Adrenal gland (tissue), 12 donors: ENCODE data around the gene SSTR4. TPM values are rescaled to one million over a fixed set of nuclear protein-coding genes. Genes with fewer than 3 reads are reported as not detected.

Source experiments
- DNase-seq, 7 donors: peaks; one replicate each; pipeline ENCODE4 v3.0.0-alpha.2; 2019 to 2020
- H3K27ac ChIP-seq, 5 donors: fragments of 200-600 bp; sonication (generic) in 4 of 5; 1 replicate in 3 of 5; 2 replicates in 2 of 5; pipeline versions ENCODE4 v1.5.1 to v1.8.0; 2016 to 2020; ENCODE audit warnings: mild to moderate bottlenecking in 1 of 5
- H3K27me3 ChIP-seq: fragments of 200-600 bp; 2 replicates; pipeline ENCODE4 v1.8.0; 2021
- H3K36me3 ChIP-seq, 2 donors: fragments of 200-600 bp; replicated peaks in 1 of 2; 1 replicate in 1 of 2; 2 replicates in 1 of 2; pipeline versions ENCODE4 v1.5.1 to v1.8.0; 2018 to 2022
- H3K4me1 ChIP-seq, 2 donors: fragments of 200-600 bp; replicated peaks in 1 of 2; 1 replicate in 1 of 2; 2 replicates in 1 of 2; pipeline versions ENCODE4 v1.5.1 to v1.8.0; 2018 to 2021
- H3K4me3 ChIP-seq, 4 donors: fragments of 200-600 bp; sonication (generic) in 3 of 4; one replicate each; pipeline ENCODE4 v1.5.1; 2016 to 2018
- H3K9me3 ChIP-seq, 3 donors: fragments of 200-600 bp; sonication (generic) in 1 of 3; replicated peaks in 1 of 3; 1 replicate in 2 of 3; 2 replicates in 1 of 3; pipeline versions ENCODE4 v1.5.1 to v1.8.0; 2016 to 2021
- CTCF ChIP-seq, 6 experiments: fragments of 450-650 bp in 4 of 6; fragments of 200-600 bp in 2 of 6; sonication (generic) in 1 of 6; IDR thresholded peaks; 1 replicate in 5 of 6; 2 replicates in 1 of 6; pipeline versions ENCODE4 v1.5.1 to v1.8.0; 2016 to 2021; ENCODE audit warnings: antibody characterized with exemption in 6 of 6, mild to moderate bottlenecking in 2 of 6, moderate library complexity in 1 of 6
- POLR2A ChIP-seq, 2 donors: fragments of 450-650 bp; IDR thresholded peaks; one replicate each; pipeline ENCODE4 v1.6.1; 2017; ENCODE audit warnings: antibody characterized with exemption in 2 of 2, mild to moderate bottlenecking in 2 of 2, moderate library complexity in 1 of 2
- WGBS, 4 donors: extraction: QIAGEN DNeasy Blood & Tissue Kit in 2 of 4; methylation state at CpG; one replicate each; pipeline versions ENCODE4 v1.1.5 to v1.1.7; 2013 to 2017; 5-methylcytosine and 5-hydroxymethylcytosine counted together
- intact Hi-C, 2 donors: fragments of 100-400 bp; cut with DNase I; formaldehyde crosslinking; loops; one replicate each; pipeline versions ENCODE4 v1.14.1 to v1.15.0; 2022 to 2023
- polyA plus RNA-seq, 3 donors: library from polyadenylated mRNA; stranded (reverse); fragments of 200-250 nt in 2 of 3; fragments of 350-450 nt in 1 of 3; fragmentation: Illumina TruSeq in 1 of 3; extraction: RNeasy Lipid Tissue Mini Kit (QIAGEN cat#74804) in 1 of 3; gene quantifications; one replicate each; pipeline ENCODE4 v1.2.3, GENCODE V29; 2013 to 2014
- total RNA-seq, 9 donors: library from RNA; depleted of rRNA in 4 of 9; stranded (reverse); fragments of >200 nt in 4 of 9; fragments of 120-200 nt in 1 of 9; fragmentation: NEBNext Ultra II Directional in 1 of 9; extraction: Animal tissue kit (Norgen Biotek cat#: 25700) in 1 of 9; gene quantifications; one replicate each; pipeline versions ENCODE4 v1.1.0 to v1.2.4, GENCODE V29; 2013 to 2023
- donor health status: healthy with polysubstance abuse.
- donor health status: Bipolar disorder and iron deficiency.
- donor health status: DM: yes; HTN: yes; CAD: no.
- donor health status: DM: no; HTN: no; CAD: no.
- donor health status: DM: no; HTN: no; CAD: no.
- donor health status: DM: yes; HTN: yes; CAD: no.

Gene SSTR4
- total and polyA plus RNA-seq, 12 donors = not detected

- Histone ChIP-seq H3K9me3 (no peaks in the 10 kb centered on the region), H3K36me3 (no peaks in the 10 kb centered on the region), H3K4me3 (no peak overlapping the region), H3K27ac (no peak overlapping the region), H3K27me3 (no peaks in the 10 kb centered on the region), H3K4me1 (peaks cover 0 to 11% of the 10 kb centered on the region in 2 donors)
- TF ChIP-seq CTCF (IDR thresholded peaks at IDR 0.05) (no peak), POLR2A (IDR thresholded peaks at IDR 0.05) (no peak)
- WGBS, 4 donors = 71 to 92% (median 81%) methylated on average over 1 of the region's 1 CpG
- DNase-seq = peak in 2 of 7 donors; percentile 25 to 56
- intact Hi-C loops = no loop called here
These were observed 7.4 kb upstream of the SSTR4 start for GRCh38 chr20:23027721-23028120.

GRCh38 chr20:23028392-23028791 is 6.7 kb upstream of the SSTR4 start:
- WGBS, 4 donors = 74 to 96% (median 90%) methylated on average over 3 of the region's 3 CpGs
- no peak for DNase-seq
- Histone ChIP-seq H3K27me3 (no peaks in the 10 kb centered on the region), H3K36me3 (no peaks in the 10 kb centered on the region), H3K9me3 (no peaks in the 10 kb centered on the region), H3K4me3 (no peak overlapping the region), H3K27ac (no peak overlapping the region), H3K4me1 (peaks cover 0 to 11% of the 10 kb centered on the region in 2 donors)
- intact Hi-C loops = no loop called here
- TF ChIP-seq POLR2A (IDR thresholded peaks at IDR 0.05) = no peak
- no peak for TF ChIP-seq CTCF (IDR thresholded peaks at IDR 0.05)

GRCh38 chr20:23029324-23029723 is 5.8 kb upstream of the SSTR4 start:
- Histone ChIP-seq H3K36me3 (no peaks in the 10 kb centered on the region), H3K9me3 (no peaks in the 10 kb centered on the region), H3K4me1 (peaks cover 0 to 11% of the 10 kb centered on the region in 2 donors), H3K27ac (no peak overlapping the region), H3K4me3 (no peak overlapping the region), H3K27me3 (peaks cover 7% of the 10 kb centered on the region)
- DNase-seq = peak in 1 of 7 donors; percentile 21
- WGBS, 4 donors = 45 to 59% (median 55%) methylated on average over 4 of the region's 4 CpGs
- no peak for TF ChIP-seq CTCF (IDR thresholded peaks at IDR 0.05)
- no peak for TF ChIP-seq POLR2A (IDR thresholded peaks at IDR 0.05)
- intact Hi-C loops = no loop called here

- no peak for TF ChIP-seq CTCF (IDR thresholded peaks at IDR 0.05)
- TF ChIP-seq POLR2A (IDR thresholded peaks at IDR 0.05) = no peak
- DNase-seq = no peak
- no peak overlapping the region for H3K27ac ChIP-seq
- no peaks in the 10 kb centered on the region for H3K36me3 ChIP-seq
- H3K4me3 ChIP-seq = no peak overlapping the region
- peaks cover 28% of the 10 kb centered on the region for H3K27me3 ChIP-seq
- intact Hi-C loops = no loop called here
- H3K4me1 ChIP-seq = peaks cover 0 to 11% of the 10 kb centered on the region in 2 donors
- no peaks in the 10 kb centered on the region for H3K9me3 ChIP-seq
- 89 to 94% (median 92%) methylated on average over 5 to 6 of the region's 6 CpGs for WGBS, 4 donors
These were observed 3.8 kb upstream of the SSTR4 start for GRCh38 chr20:23031346-23031745.
